Measurements from ENCODE around the gene MOV10L1.
"Not testable (repeated sequence)": the region's sequence is repeated elsewhere in the genome, so short reads cannot be mapped to it uniquely, and the experiment has no call there.

Gene MOV10L1

DNA sequence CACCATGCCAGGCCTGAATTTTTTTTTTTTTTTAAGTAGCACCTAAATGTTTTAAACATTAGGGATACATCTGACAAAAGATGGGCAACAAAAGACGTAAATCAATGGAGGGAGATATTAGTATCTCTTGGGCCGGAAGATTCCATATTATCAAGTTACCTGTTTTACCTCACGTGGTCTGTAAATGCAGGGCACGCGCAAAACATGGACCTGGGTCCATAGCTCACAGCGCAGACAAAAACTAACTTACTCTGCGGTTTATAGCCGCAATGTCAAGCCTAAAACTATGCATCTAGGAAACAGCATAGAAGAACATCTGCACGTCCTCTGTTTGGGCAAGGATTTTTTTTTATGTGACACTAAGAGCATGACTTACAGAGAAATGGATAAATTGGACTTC is 49.2 kb downstream of the MOV10L1 start:
- ATAC-seq (replicated peaks) = no peak
- DNase-seq = no peak
- Mint-ChIP-seq H3K36me3 (no peaks in the 10 kb centered on the region), H3K27ac (no peak overlapping the region), H3K4me1 (peaks cover 0 to 5% of the 10 kb centered on the region in 2 donors), H3K4me3 (no peak overlapping the region), H3K9me3 (no peaks in the 10 kb centered on the region), H3K27me3 (peaks cover 5 to 10% of the 10 kb centered on the region in 2 donors)

DNA sequence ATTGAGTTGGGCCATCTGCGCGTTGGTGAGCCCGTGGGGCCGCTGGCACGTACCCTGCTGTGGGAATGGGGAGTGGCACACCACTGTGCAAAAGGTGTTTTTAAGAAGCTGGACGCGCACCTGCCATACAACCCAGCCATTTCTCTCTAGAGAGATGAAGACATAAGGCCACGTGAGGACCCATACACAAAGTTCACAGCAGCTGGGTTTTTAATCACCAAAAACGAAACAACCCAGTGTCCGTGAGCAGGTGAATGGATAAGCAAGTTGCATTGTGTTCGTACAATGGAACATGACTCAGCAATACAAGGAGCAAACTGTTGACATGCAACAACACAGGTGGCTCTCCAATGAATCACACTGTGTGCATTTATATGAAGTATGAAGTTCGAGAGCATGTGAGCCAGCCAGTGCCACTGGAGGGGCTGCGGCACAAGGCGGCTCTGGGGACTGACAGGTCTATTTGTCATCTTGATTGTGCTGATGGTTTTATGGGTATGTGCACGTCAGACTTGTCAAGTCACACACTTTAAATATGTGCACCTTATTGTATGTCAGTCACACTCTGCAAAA is 50.1 kb downstream of the MOV10L1 start:
- peaks cover 5 to 10% of the 10 kb centered on the region in 2 donors for H3K27me3 Mint-ChIP-seq
- H3K4me3 Mint-ChIP-seq = no peak overlapping the region
- H3K27ac Mint-ChIP-seq = peak overlapping the region; percentile 20
- DNase-seq (no peak), ATAC-seq (replicated peaks) (peak; percentile 41 to 67)
- H3K4me1 Mint-ChIP-seq = peaks cover 0 to 5% of the 10 kb centered on the region in 2 donors
- H3K36me3 Mint-ChIP-seq = no peaks in the 10 kb centered on the region
- H3K9me3 Mint-ChIP-seq = no peaks in the 10 kb centered on the region

- ATAC-seq (replicated peaks) = no peak
These were observed 50.8 kb downstream of the MOV10L1 start for GRCh38 chr22:50140615-50141014.

GRCh38 chr22:50141462-50141861 is 51.7 kb downstream of the MOV10L1 start:
- Mint-ChIP-seq H3K4me1 (peaks cover 0 to 5% of the 10 kb centered on the region in 2 donors), H3K9me3 (no peaks in the 10 kb centered on the region), H3K27me3 (peaks cover 7 to 10% of the 10 kb centered on the region in 2 donors), H3K4me3 (no peak overlapping the region), H3K36me3 (no peaks in the 10 kb centered on the region), H3K27ac (no peak overlapping the region)
- ATAC-seq (replicated peaks) (no peak), DNase-seq (no peak)

More at GRCh38 chr22:50140615-50141014, 50.8 kb downstream of the MOV10L1 start:
- Mint-ChIP-seq H3K27ac (no peak overlapping the region), H3K27me3 (peaks cover 9 to 11% of the 10 kb centered on the region in 2 donors), H3K4me3 (no peak overlapping the region), H3K9me3 (no peaks in the 10 kb centered on the region), H3K4me1 (peaks cover 0 to 5% of the 10 kb centered on the region in 2 donors), H3K36me3 (no peaks in the 10 kb centered on the region)
- DNase-seq = no peak

- Mint-ChIP-seq H3K27ac (no peak overlapping the region), H3K9me3 (no peaks in the 10 kb centered on the region), H3K4me1 (peaks cover 0 to 5% of the 10 kb centered on the region in 2 donors), H3K27me3 (peaks cover 5 to 7% of the 10 kb centered on the region in 2 donors), H3K4me3 (no peak overlapping the region), H3K36me3 (no peaks in the 10 kb centered on the region)
- no peak for DNase-seq
- ATAC-seq (replicated peaks) = no peak
These were observed 52.1 kb downstream of the MOV10L1 start for GRCh38 chr22:50141891-50142363.

- peaks cover 0 to 5% of the 10 kb centered on the region in 2 donors for H3K4me1 Mint-ChIP-seq
- H3K27ac Mint-ChIP-seq = no peak overlapping the region
- no peaks in the 10 kb centered on the region for H3K9me3 Mint-ChIP-seq
- H3K27me3 Mint-ChIP-seq = peaks cover 5 to 7% of the 10 kb centered on the region in 2 donors
- DNase-seq (no peak), ATAC-seq (replicated peaks) (no peak)
- H3K4me3 Mint-ChIP-seq = no peak overlapping the region
- no peaks in the 10 kb centered on the region for H3K36me3 Mint-ChIP-seq
These were observed 53.3 kb downstream of the MOV10L1 start for GRCh38 chr22:50143096-50143495.

DNA sequence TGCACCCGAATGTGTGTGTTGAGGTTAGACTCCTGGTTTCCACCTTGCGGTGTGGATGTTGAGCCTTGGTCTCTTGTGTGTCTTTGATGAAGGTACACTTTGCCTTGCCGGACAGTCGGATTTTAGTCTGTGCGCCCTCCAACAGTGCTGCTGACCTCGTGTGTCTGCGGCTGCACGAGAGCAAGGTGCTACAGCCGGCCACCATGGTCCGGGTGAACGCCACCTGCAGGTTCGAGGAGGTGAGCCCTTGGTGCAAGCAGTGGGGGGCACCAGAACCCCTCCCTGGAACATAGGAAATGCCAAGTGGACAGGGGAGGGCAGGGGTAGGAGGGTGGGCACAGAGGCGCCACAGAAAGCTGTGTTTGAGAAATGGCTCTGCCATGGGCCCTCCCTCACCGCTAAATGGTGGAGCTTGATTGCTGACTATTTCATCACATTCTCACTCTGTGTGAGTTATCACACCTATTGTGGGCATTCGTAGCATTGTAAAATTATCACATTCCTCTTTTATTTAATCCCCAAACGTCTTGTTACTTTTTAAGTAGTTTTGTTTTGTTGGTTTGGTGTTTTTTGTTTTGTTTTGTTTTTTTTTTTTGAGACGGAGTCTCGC is 54.3 kb downstream of the MOV10L1 start:
- Mint-ChIP-seq H3K9me3 (no peaks in the 10 kb centered on the region), H3K4me3 (no peak overlapping the region), H3K36me3 (no peaks in the 10 kb centered on the region), H3K4me1 (peaks cover 4 to 8% of the 10 kb centered on the region in 2 donors), H3K27me3 (peaks cover 5 to 7% of the 10 kb centered on the region in 2 donors), H3K27ac (no peak overlapping the region)
- ATAC-seq (replicated peaks) (no peak), DNase-seq (no peak)

DNA sequence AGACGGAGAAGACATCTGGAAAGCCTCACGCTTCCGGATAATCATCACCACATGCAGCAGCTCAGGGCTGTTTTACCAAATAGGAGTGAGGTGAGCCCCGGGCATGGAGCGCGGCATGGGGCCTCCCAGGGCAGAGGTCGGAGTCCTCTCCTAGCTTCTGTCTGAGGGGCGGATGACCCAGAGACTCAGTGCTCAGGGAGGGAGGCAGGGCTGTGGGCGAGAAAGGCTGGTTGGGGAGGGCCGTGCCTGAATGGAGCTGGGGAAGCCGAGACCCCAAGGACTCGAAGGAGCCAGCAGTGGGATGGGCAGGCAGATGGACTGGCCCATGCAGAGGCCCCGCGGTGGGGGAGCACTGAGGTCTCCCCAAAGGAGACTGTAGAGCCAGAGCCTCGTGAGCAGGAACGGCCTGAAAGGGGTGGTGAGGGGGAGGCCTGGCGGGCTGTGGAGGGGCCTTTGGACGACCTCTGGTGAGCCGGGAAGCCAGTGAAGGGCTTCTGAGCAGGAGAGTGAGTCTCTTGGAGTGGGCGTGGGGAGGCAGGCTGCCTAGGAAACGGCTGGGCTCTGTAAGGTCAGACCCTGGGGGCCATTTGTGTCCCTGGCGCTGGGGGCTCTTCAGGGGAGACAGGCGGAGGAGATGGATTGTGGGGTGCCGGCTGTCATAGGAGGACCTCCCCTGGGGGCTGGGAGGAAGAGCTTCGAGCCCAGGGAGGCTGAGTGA is 56.1 kb downstream of the MOV10L1 start:
- H3K27me3 Mint-ChIP-seq = peaks cover 5 to 8% of the 10 kb centered on the region in 2 donors
- no peaks in the 10 kb centered on the region for H3K36me3 Mint-ChIP-seq
- no peaks in the 10 kb centered on the region for H3K9me3 Mint-ChIP-seq
- ATAC-seq (replicated peaks) (no peak), DNase-seq (no peak)
- no peak overlapping the region for H3K4me3 Mint-ChIP-seq
- H3K4me1 Mint-ChIP-seq = peaks cover 10 to 11% of the 10 kb centered on the region in 2 donors
- H3K27ac Mint-ChIP-seq = no peak overlapping the region

DNA sequence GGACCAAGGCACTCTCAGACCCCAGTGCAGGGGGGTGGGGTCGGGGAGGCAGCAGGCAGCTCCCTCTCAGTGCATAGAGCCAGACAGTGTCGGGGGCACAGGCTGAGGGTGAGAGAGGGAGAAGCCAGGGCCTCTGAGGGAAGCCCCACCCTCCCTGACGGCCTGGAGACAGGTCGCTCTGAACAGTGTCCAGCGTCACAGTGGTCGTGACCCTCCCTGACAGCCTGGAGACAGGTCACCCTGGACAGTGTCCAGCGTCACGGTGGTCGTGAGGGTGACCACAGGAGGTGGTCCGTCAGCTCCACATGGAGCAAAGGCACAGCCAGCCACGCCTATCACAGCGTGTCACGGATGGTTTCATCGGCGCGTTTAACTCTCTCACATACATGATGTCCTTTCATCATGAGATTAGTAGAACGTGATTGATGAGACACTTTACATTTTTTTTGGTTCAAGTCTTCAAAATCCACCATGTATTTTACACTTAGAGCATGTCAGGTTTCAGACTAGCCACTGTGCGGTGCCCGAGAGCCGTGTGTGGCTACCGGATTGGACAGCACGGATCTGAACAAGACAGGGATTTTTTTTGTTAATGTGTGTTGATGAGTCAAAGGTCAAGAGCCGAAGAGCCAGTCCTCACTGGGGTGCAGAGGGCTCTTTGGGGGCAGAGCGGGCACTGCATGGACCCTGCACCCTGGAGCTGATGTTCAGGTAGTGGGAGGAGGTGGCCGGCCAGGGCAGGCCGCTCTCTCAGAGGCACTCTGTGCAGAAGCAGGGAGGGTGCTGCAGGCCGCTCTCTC is 56.8 kb downstream of the MOV10L1 start:
- Mint-ChIP-seq H3K36me3 (no peaks in the 10 kb centered on the region), H3K9me3 (no peaks in the 10 kb centered on the region), H3K4me3 (no peak overlapping the region), H3K4me1 (peaks cover 10 to 11% of the 10 kb centered on the region in 2 donors), H3K27me3 (peaks cover 5 to 8% of the 10 kb centered on the region in 2 donors), H3K27ac (no peak overlapping the region)
- no peak for DNase-seq
- ATAC-seq (replicated peaks) = no peak

GRCh38 chr22:50147258-50148165 is 57.7 kb downstream of the MOV10L1 start:
- H3K4me1 Mint-ChIP-seq = peaks cover 10 to 11% of the 10 kb centered on the region in 2 donors
- H3K36me3 Mint-ChIP-seq; H3K9me3 Mint-ChIP-seq; H3K27me3 Mint-ChIP-seq; H3K4me3 Mint-ChIP-seq; ATAC-seq (replicated peaks); H3K27ac Mint-ChIP-seq; DNase-seq: not testable (repeated sequence)

- ATAC-seq (replicated peaks) (no peak), DNase-seq (no peak)
- H3K9me3 Mint-ChIP-seq = no peaks in the 10 kb centered on the region
- no peak overlapping the region for H3K4me3 Mint-ChIP-seq
- H3K36me3 Mint-ChIP-seq = no peaks in the 10 kb centered on the region
- H3K27me3 Mint-ChIP-seq = peaks cover 8 to 9% of the 10 kb centered on the region in 2 donors
- no peak overlapping the region for H3K27ac Mint-ChIP-seq
- H3K4me1 Mint-ChIP-seq = peaks cover 10 to 11% of the 10 kb centered on the region in 2 donors
These were observed 58.3 kb downstream of the MOV10L1 start for GRCh38 chr22:50148166-50148500.

DNA sequence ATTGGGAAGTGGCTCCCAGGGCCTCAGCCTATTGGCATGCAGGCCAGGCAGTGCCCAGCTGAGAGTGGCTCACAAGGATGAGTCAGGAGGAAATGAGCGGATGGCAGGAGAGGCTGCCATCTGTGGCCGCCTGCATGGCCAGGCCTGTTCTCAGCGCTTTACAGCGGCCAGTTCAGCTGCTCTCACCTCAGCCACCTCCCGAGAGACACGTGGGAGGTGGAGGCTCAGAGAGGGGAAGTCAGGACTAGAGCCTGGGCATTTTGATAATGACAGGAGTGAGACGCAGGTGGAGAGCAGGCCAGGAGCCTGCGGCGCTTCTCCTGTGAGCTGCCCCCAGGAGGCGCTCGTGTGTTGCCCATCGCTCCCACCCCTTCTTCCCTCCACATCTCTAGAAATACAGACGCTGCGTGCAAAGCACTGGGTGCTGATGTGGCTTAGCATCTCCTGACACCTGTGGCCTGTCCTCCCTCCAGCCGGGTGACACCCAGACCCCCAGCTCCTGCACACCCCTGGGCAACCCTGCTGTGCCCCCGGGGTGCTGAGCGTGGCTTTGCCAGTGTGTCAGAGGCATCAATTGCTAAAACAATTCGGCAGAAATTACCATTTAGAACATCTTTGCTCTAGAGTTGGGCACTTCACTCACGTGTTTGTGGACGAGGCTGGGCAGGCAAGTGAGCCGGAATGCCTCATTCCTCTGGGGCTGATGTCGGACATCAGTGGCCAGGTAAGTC is 59.4 kb downstream of the MOV10L1 start:
- H3K9me3 Mint-ChIP-seq = no peaks in the 10 kb centered on the region
- H3K4me3 Mint-ChIP-seq = no peak overlapping the region
- H3K27ac Mint-ChIP-seq = peak overlapping the region; percentile 80
- H3K27me3 Mint-ChIP-seq = peaks cover 8 to 9% of the 10 kb centered on the region in 2 donors
- H3K36me3 Mint-ChIP-seq = no peaks in the 10 kb centered on the region
- DNase-seq (peak; percentile 75), ATAC-seq (replicated peaks) (peak; percentile 97)
- H3K4me1 Mint-ChIP-seq = peaks cover 10 to 11% of the 10 kb centered on the region in 2 donors

All from stimulated activated naive B cell treated with anti-CD40 and anti-IgM and Interleukin-4, amounts not matched to agents 10 μg/mL and 1 μg/mL and 100 μg/mL, for 72 hours (primary cell).